GM12875 (cell line): ENCODE results near the gene FBXL13.
"Not testable (repeated sequence)": the region's sequence is repeated elsewhere in the genome, so short reads cannot be mapped to it uniquely, and the experiment has no call there.

Experiments used
- H3K4me3 ChIP-seq: one replicate; pipeline ENCODE4 v1.5.1; 2011; ENCODE audit warnings: low read depth, low read length, control low read depth
- TF ChIP-seq, protein P1 (sequence below): IDR thresholded peaks from 2 replicates; pipeline ENCODE4 v1.5.1; 2011; ENCODE audit warnings: low read depth, mild to moderate bottlenecking, control low read depth, inconsistent platforms, low read length, moderate library complexity, borderline replicate concordance; ENCODE audit not compliant: insufficient read depth

The FBXL13 gene

DNA sequence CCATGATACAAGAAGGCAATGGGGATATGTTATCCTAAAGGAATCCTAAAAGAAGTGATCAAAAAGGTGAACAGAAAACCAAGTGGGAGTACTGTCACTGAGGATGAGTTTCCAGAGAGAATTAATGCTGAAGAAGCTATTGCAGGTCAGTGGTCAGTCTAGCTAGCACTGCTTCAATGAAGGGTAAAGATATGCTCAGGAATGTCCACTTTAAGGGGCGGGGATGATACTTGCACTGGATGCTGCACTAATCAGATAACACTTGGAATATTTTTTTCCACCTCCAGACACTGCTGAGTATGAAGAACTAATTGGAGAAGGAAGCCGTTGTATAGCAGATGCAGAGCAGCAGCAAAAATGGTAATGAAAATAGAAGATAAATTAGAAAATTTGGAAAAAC is 86.5 kb downstream of the FBXL13 start:
- TF ChIP-seq, protein P1, sequence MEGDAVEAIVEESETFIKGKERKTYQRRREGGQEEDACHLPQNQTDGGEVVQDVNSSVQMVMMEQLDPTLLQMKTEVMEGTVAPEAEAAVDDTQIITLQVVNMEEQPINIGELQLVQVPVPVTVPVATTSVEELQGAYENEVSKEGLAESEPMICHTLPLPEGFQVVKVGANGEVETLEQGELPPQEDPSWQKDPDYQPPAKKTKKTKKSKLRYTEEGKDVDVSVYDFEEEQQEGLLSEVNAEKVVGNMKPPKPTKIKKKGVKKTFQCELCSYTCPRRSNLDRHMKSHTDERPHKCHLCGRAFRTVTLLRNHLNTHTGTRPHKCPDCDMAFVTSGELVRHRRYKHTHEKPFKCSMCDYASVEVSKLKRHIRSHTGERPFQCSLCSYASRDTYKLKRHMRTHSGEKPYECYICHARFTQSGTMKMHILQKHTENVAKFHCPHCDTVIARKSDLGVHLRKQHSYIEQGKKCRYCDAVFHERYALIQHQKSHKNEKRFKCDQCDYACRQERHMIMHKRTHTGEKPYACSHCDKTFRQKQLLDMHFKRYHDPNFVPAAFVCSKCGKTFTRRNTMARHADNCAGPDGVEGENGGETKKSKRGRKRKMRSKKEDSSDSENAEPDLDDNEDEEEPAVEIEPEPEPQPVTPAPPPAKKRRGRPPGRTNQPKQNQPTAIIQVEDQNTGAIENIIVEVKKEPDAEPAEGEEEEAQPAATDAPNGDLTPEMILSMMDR = no peak
- H3K4me3 ChIP-seq = no peak overlapping the region

DNA sequence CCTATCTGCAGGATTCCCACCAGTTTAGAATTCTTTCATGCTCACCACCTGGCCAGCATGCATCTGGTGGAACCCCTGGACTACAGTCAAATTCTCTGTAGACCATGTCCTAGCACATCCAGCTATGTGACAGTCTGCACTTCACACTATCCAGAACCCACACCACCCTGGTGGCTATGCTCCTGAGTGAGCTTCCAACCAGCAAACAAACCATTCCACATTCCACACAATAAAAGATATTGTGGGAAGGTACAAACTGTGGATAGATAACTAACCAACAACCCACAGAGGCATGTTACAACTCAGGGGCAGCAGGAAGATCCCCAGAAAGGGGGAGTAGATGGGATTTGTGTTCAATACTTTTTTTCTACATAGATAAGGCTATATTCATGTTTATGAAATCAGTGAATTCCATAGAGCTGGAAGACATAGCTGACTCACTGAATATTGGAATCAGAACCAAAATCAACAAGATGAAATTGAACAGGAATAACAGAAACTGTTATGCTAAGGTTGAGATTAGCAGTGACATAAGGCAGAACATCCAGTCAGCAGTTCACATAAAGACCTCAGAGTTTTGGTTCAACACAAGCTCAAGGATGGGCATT is 89.3 kb downstream of the FBXL13 start:
- no peak overlapping the region for H3K4me3 ChIP-seq
- TF ChIP-seq, protein P1 = no peak

DNA sequence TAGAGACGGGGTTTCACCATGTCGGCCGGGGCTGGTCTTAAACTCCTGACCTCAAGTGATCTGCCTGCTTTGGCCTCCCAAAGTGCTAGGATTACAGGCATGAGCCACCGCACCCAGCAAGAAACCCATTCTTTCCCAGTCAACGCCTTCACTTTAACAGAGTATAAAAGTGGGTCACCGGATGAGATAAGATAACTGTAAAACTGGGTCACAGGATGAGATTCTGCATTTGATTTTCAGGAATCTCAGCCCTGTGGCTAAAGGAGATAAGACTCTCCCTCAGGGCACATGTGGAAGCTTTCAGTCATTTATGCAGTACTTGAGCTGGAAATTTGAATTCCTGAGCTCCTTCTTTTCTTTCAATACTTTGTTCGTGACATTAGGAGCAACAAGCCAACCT is 91.0 kb downstream of the FBXL13 start:
- no peak overlapping the region for H3K4me3 ChIP-seq
- TF ChIP-seq, protein P1 = no peak

DNA sequence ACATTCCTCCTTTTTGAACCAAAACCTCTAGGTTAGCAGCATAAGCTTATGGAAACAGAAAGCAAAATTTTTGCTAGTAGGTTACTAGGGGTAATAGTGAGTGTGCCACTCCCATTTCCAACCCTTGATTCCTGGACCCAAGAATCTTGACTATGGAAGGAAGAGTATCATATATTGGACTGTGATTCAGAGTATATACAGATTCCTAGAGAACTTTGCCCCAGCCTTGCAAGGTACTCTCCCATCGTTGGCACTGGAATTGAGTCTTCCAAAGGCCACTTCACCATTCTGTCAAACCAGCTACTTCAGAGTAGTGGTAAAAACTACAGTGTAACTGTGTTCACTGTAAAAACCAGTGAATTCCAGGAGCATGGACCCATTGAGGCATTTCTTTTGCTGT is 92.4 kb downstream of the FBXL13 start:
- H3K4me3 ChIP-seq = no peak overlapping the region
- TF ChIP-seq, protein P1 = no peak

DNA sequence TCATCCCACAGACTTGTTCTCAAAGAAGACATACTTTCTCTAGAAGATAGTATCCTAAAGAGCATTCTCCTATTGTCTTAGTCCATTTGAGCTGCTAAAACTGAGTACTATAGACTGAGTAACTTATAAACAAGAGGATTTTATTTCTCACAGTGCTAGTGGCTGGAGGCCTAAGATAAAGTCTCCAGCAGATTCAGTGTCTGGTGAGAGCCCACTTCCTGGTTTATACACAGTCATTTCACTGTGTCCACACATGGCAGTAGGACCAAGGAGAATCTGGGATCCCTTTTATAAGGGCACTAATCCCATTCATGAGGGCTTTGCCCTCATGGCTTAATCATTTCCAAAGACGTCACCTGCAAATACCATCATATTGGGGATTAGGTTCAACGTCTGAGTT is 93.1 kb downstream of the FBXL13 start:
- no peak overlapping the region for H3K4me3 ChIP-seq
- TF ChIP-seq, protein P1 = no peak

DNA sequence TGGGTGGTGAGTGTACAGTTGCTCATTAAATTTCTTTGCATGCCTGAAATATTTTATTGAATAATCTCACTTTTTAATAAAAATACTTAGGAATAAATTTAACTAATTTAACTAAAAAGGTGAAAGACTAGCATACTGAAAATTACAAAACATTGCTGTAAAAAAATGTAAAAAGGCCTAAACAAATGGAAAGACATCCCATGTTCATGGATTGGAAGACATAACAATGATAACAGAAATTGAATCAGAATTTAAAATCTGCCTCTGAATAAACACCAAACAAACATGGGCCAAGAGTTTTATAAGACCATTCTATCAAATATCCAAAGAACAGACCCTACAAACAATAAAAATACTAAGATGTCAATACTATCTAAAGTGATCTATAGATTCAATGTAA is 94.9 kb downstream of the FBXL13 start:
- TF ChIP-seq, protein P1 = no peak
- no peak overlapping the region for H3K4me3 ChIP-seq

DNA sequence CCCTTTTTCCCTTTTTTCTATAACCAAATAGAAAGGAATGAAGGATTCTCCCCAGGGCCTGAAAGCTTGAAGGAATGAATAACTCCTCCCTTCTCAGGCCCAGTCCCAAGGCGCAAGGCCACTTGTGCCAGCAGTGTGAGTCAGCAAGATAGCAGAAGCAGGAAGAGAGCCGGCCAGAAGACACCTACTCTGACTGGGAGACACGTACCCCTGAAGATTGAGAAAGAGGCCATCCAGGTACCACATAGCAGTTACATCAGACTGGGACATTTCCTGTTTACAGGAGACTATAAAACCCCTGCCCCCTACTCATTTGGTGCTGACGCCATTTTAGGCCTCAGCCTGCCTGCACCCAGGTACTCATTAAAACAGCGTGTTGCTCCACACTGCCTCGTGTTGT is 96.3 kb downstream of the FBXL13 start:
- TF ChIP-seq, protein P1 = no peak
- no peak overlapping the region for H3K4me3 ChIP-seq

DNA sequence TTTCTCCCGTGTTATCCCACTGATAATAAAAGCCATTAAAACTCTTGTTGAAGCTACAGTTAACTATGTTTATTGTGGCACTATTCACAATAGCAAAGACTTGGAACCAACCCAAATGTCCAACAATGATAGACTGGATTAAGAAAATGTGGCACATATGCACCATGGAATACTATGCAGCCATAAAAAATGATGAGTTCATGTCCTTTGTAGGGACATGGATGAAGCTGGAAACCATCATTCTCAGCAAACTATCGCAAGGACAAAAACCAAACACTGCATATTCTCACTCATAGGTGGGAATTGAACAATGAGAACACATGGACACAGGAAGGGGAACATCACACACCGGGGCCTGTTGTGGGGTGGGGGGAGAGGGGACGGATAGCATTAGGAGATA is 97.0 kb downstream of the FBXL13 start:
- H3K4me3 ChIP-seq = not testable (repeated sequence)
